Mononuclear cell (primary cell): ENCODE measurements around the gene MEF2D. TPM values are rescaled to one million over a fixed set of nuclear protein-coding genes. Genes with fewer than 3 reads are reported as not detected.

ENCODE experiments used
- H3K27me3 ChIP-seq: 2 replicates; pipeline ENCODE4 v1.6.0; 2011; ENCODE audit warnings: low read length, control low read depth; ENCODE audit not compliant: insufficient read depth
- H3K4me1 ChIP-seq: 2 replicates; pipeline ENCODE4 v1.5.1; 2011; ENCODE audit warnings: mild to moderate bottlenecking, low read length, control low read depth; ENCODE audit not compliant: insufficient read depth
- H3K4me3 ChIP-seq: 2 replicates; pipeline ENCODE4 v1.5.1; 2011; ENCODE audit warnings: mild to moderate bottlenecking, low read length, moderate library complexity
- H3K9me3 ChIP-seq: 2 replicates; pipeline ENCODE4 v1.5.1; 2011; ENCODE audit warnings: low read depth, mild to moderate bottlenecking, control low read depth, low read length
- total RNA-seq: library from RNA; depleted of rRNA; stranded (reverse); fragments of >200 nt; gene quantifications from one replicate; pipeline ENCODE4 v1.2.3, GENCODE V29; 2012

MEF2D gene
- total RNA-seq, 1 donor: 52.7 TPM

GRCh38 chr1:156478250-156478627, 22.3 kb downstream of the MEF2D start:
- Histone ChIP-seq H3K9me3 (no peaks in the 10 kb centered on the region), H3K4me1 (peaks cover 28% of the 10 kb centered on the region), H3K4me3 (no peak overlapping the region), H3K27me3 (no peaks in the 10 kb centered on the region)

DNA sequence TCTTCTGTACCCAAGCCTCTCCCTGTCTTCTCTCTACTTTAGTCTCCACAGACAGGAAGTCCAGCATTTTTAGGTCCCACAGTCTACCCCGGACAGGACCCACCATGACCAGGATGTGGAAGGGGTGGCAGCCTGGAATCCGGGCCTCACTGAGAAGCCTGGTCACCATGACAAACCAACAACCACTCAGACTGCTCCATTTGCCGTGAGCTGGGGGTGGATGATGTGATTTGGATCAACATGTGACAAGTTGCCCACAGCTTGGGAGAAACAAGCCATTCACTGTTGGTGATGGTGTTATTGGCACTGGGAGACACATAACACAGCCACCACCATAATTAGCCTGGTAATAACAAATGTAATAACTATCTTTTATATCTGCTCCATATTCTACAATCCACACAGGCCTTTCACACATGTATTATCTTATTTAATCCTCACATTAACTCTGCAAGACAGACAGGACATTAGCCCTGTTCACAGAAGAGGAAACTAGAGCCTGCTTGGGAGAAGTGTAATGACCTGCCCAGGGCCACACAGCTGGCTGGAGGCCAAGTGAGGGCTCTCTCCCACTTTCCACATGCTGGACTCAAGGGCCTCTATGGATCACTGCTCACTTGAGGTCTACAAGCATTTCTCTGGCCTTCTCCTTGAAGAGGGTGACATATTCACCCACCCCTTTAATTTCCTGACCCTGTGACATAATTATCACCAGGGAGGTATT, 22.9 kb downstream of the MEF2D start:
- no peaks in the 10 kb centered on the region for H3K9me3 ChIP-seq
- no peaks in the 10 kb centered on the region for H3K27me3 ChIP-seq
- H3K4me3 ChIP-seq: no peak overlapping the region
- peaks cover 25% of the 10 kb centered on the region for H3K4me1 ChIP-seq

GRCh38 chr1:156476501-156477298, 23.9 kb downstream of the MEF2D start:
- H3K4me1 ChIP-seq: peaks cover 22% of the 10 kb centered on the region
- H3K9me3 ChIP-seq: no peaks in the 10 kb centered on the region
- no peak overlapping the region for H3K4me3 ChIP-seq
- no peaks in the 10 kb centered on the region for H3K27me3 ChIP-seq

DNA sequence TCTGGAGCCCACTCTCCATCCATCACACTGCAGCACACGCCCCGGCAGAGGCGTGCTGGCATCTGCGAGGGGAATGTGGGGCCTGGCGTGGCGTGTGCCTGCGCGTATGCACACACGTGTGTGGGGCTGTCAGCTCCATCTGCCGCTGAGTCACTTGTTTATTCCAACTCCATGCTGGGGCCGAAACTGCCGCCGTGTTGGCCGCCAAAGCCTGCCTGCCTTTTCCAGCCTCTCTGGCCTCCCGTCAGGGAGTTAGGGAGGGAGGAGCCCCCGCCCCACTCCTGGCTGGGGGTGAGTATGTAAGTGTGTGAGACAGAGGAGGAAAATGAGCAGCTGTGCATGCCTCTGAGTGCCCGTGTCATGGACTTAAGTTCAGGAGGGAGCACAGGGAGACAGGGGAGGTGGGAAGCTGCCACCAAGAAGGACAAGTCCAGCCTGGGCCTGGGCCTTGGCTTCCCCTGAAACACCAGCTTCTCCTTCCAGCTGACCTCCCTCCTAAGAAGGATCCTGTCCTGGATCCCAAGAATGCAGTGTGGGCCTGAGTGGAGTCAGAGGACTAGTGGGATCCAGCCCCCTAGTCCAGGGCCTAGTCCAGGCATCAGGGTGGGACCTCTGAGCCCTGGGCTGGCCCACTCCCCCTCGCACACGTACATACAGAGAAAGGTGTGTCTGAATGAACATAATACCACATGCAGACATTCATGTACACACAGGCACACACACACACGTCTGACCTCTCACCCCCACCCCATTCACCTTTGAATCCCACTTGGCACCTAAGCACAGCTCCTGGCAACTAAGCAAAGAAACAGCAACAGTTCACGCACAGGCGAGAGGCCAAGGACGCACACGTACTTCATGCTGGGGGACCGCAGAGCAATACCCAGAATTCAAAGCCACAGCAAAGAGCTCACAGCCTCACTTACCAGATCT, 24.7 kb downstream of the MEF2D start:
- no peak overlapping the region for H3K4me3 ChIP-seq
- no peaks in the 10 kb centered on the region for H3K9me3 ChIP-seq
- H3K27me3 ChIP-seq: no peaks in the 10 kb centered on the region
- H3K4me1 ChIP-seq: peaks cover 13% of the 10 kb centered on the region

DNA sequence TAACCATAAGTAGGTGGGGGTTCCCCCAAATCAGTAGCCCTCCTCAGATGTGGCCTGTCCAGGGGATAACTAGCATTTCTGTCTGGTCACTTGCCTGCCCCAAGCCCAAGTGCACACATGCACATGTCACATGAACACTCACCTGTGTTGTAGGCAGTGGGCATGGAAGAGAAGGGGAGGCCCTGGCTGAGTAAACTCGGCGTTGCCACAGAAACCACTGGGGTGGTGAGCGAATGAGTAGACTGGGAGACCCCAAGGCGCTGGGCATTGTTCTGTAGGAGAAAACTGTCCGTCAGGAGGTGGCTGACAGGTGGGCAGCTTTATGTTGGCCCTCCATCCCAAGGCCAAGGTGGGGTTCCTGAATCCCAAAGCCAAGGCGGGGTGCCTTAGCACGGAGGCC, 25.6 kb downstream of the MEF2D start:
- Histone ChIP-seq H3K9me3 (no peaks in the 10 kb centered on the region), H3K4me1 (peaks cover 5% of the 10 kb centered on the region), H3K27me3 (no peaks in the 10 kb centered on the region), H3K4me3 (no peak overlapping the region)

DNA sequence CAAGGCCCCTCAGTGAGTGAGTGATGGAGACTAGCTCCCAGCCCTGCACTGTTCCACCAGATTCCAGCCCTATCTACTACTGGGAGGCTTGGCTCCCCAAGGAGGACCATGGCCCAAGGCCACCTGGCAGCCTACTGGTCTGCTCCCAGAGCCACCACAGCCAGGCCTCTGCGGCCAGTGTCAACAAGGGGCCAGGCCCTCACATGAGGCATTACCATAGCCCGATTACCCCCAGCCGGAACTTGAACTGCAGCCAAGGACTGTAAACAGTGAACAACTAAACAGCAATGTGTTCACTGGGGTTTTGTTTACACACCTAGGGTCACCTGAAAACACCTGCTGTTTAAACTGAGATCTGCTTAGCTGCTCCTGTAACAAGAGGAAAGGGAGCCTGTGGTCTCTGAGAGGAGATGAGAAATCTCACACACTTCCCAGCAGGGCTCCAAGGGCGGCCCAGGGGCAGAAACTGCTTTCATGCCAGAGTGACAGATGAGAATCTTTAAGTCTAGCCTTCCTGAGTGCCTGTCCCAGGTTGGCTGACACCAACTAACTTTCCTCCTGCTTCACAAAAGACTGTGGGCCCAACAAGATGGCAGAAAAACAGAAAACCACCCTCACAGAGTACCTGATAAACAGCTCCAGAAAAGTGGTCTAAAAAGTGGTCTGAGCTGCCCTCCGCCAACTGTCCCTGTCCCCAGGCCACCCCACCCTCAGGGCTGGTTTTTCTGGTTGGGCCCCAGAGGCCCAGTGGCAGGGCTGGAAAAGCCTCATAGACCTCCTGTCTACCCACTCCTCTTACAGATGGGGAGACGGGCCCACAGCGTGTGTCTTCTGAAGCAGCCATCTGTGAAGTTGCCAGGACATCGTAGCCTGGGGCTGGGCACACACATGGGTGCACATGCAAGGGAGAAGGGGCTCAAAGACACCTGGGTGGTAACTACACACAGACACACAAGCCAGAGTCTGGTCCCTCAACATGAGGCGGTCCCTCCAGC, 28.8 kb downstream of the MEF2D start:
- Histone ChIP-seq H3K9me3 (no peaks in the 10 kb centered on the region), H3K4me1 (no peaks in the 10 kb centered on the region), H3K27me3 (no peaks in the 10 kb centered on the region), H3K4me3 (no peak overlapping the region)

DNA sequence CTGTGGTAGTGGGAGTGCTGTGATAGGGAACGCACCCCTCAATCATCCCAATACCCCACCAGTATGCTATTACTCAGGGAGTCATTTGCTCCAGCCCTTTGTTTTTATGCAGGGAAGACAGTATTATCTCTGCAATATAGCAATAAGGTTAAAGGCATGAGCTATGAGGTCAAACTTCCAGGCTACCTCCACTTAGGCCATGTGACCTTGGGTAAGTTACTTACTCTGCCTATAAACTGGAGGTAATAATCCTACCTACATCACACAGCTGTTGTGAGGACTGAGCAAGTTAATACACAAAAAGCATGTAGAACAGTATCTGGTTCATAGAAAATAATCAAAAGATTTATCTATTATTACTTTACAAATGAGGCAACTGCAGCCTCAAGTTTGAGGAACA, 30.1 kb downstream of the MEF2D start:
- Histone ChIP-seq H3K4me3 (no peak overlapping the region), H3K27me3 (no peaks in the 10 kb centered on the region), H3K9me3 (no peaks in the 10 kb centered on the region), H3K4me1 (no peaks in the 10 kb centered on the region)

GRCh38 chr1:156468693-156469345, 31.8 kb downstream of the MEF2D start:
- H3K4me3 ChIP-seq: no peak overlapping the region
- H3K4me1 ChIP-seq: no peaks in the 10 kb centered on the region
- H3K9me3 ChIP-seq: no peaks in the 10 kb centered on the region
- H3K27me3 ChIP-seq: no peaks in the 10 kb centered on the region

DNA sequence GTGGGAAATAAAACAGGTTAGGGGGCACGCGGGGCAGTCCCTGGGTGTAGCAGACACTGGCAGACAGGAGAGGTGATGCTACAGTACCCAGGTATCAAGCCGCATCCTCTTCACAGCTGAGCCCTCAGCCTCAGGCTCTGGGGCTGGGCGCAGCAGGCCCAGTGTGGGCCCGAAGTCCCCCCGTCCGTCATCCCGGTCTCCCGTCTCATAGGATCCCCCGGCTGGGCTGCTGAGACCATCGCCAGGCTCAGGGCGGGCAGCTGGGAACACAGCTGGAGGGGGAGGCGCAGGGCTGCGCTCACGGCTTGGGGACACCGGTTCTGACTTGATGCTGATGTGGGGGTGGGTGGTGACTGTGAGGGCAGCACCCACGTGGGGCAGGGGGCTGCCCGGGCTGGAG, 32.7 kb downstream of the MEF2D start:
- Histone ChIP-seq H3K4me3 (no peak overlapping the region), H3K27me3 (no peaks in the 10 kb centered on the region), H3K4me1 (no peaks in the 10 kb centered on the region), H3K9me3 (no peaks in the 10 kb centered on the region)

- Histone ChIP-seq H3K4me1 (no peaks in the 10 kb centered on the region), H3K27me3 (no peaks in the 10 kb centered on the region), H3K9me3 (no peaks in the 10 kb centered on the region), H3K4me3 (no peak overlapping the region)
These were observed 33.2 kb downstream of the MEF2D start for GRCh38 chr1:156467385-156467784.

DNA sequence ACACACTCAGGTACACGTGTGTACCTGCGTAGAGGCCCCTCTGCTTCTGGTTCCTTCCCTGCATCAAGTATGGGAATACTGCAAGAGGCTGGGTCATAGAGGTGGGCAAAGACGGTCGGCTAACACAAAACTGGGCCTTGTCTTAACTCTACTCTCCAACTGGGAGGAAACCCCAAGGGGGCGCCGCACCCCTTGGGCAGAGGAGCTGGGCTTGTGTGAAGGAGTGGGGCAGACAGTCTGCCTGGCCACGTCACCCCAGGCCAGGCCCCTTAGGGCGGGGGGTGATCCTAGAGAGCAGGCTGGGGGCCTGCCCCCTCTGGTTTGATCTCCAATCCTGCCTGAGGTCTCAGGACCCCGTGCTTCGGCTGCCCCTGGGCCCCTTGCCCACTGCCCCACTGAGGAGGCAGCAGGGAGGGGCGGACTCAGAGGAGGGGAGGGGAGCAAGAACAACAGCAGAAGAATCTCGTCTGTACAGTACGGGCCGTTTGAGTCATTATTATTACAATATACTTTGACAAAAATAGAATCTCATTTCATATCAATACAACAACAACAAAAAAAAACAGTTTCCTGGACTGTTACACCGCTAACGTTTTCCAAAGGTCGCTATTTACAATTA, 34.7 kb downstream of the MEF2D start:
- no peak overlapping the region for H3K4me3 ChIP-seq
- no peaks in the 10 kb centered on the region for H3K4me1 ChIP-seq
- H3K27me3 ChIP-seq: no peaks in the 10 kb centered on the region
- H3K9me3 ChIP-seq: no peaks in the 10 kb centered on the region

GRCh38 chr1:156464825-156465452, 35.6 kb downstream of the MEF2D start:
- Histone ChIP-seq H3K9me3 (no peaks in the 10 kb centered on the region), H3K4me3 (no peak overlapping the region), H3K27me3 (no peaks in the 10 kb centered on the region), H3K4me1 (no peaks in the 10 kb centered on the region)

DNA sequence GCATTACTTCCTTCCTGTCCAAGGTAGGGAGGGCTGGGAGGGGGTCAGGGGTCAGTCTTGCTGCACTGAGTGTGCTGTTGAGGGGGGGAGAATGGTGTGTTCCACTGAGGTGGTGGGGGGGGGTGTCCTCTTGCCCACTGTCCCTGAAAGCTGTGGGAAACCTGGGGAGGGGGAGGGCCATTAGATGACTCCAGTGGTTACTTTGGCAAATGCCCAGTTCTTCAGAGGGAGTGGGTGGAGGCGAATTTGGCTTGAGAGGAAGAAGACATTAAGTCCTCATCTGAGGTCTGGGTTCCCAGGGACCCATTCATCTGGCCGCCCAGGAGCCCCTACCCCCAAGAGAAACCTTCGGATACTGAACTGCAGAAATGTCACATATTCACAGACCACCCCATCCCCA, 36.2 kb downstream of the MEF2D start:
- Histone ChIP-seq H3K9me3 (no peaks in the 10 kb centered on the region), H3K27me3 (no peaks in the 10 kb centered on the region), H3K4me3 (no peak overlapping the region), H3K4me1 (no peaks in the 10 kb centered on the region)
